Gastroesophageal sphincter (tissue), 4 donors: ENCODE data around the gene TGM6. TPM values are rescaled to one million over a fixed set of nuclear protein-coding genes. Genes with fewer than 3 reads are reported as not detected.

Experiments used
- ATAC-seq: fragments of 150-250 bp; one replicate; pipeline ENCODE4 v1.9.1; 2016; ENCODE audit warnings: mild to moderate bottlenecking, moderate library complexity
- H3K27ac ChIP-seq, 4 donors: fragments of 200-600 bp; sonication (generic) in 3 of 4; 1 replicate in 3 of 4; 2 replicates in 1 of 4; pipeline ENCODE4 v1.5.1; 2016 to 2019
- H3K27me3 ChIP-seq: fragments of 200-600 bp; sonication (generic); one replicate; pipeline ENCODE4 v1.5.1; 2019
- H3K36me3 ChIP-seq, 2 donors: fragments of 200-600 bp; sonication (generic); one replicate each; pipeline ENCODE4 v1.5.1; 2019; ENCODE audit warnings: control low read depth in 1 of 2
- H3K4me1 ChIP-seq, 3 donors: fragments of 200-600 bp; sonication (generic); 1 replicate in 2 of 3; 2 replicates in 1 of 3; pipeline ENCODE4 v1.5.1; 2016 to 2019; ENCODE audit warnings: control low read depth in 2 of 3
- H3K4me3 ChIP-seq, 2 donors: fragments of 200-600 bp; sonication (generic); one replicate each; pipeline ENCODE4 v1.5.1; 2019; ENCODE audit warnings: mild to moderate bottlenecking in 1 of 2, moderate library complexity in 1 of 2
- H3K9me3 ChIP-seq, 3 donors: fragments of 200-600 bp; sonication (generic); one replicate each; pipeline ENCODE4 v1.5.1; 2017 to 2019; ENCODE audit warnings: control low read depth in 2 of 3
- EP300 ChIP-seq: sonication (generic); formaldehyde crosslinking; IDR thresholded peaks from one replicate; pipeline ENCODE4 v1.6.1; 2017; ENCODE audit warnings: antibody characterized with exemption, mild to moderate bottlenecking
- POLR2A ChIP-seq, 2 donors: fragments of 450-650 bp; IDR thresholded peaks; one replicate each; pipeline ENCODE4 v1.6.1; 2017; ENCODE audit warnings: antibody characterized with exemption in 2 of 2, mild to moderate bottlenecking in 2 of 2, moderate library complexity in 1 of 2
- POLR2AphosphoS5 ChIP-seq: sonication (generic); formaldehyde crosslinking; IDR thresholded peaks from one replicate; pipeline ENCODE4 v1.6.1; 2017; ENCODE audit warnings: antibody characterized with exemption
- WGBS, 2 donors: methylation state at CpG; one replicate each; pipeline ENCODE4 v1.1.5; 2018; ENCODE audit warnings: low coverage in 1 of 2; 5-methylcytosine and 5-hydroxymethylcytosine counted together
- total RNA-seq, 4 donors: library from RNA; depleted of rRNA; stranded (reverse); fragments of >200 nt; gene quantifications; one replicate each; pipeline ENCODE4 v1.1.0, GENCODE V29; 2016
- TF ChIP-seq, protein P1 (sequence below), 4 experiments: fragments of 200-600 bp in 2 of 4; fragments of 450-650 bp in 2 of 4; sonication (generic) in 1 of 4; IDR thresholded peaks; one replicate each; pipeline ENCODE4 v1.5.1; 2017 to 2019; ENCODE audit warnings: antibody characterized with exemption in 4 of 4, mild to moderate bottlenecking in 2 of 4, moderate library complexity in 2 of 4

The TGM6 gene
- total RNA-seq, 4 donors from 2014 or later = not detected

DNA sequence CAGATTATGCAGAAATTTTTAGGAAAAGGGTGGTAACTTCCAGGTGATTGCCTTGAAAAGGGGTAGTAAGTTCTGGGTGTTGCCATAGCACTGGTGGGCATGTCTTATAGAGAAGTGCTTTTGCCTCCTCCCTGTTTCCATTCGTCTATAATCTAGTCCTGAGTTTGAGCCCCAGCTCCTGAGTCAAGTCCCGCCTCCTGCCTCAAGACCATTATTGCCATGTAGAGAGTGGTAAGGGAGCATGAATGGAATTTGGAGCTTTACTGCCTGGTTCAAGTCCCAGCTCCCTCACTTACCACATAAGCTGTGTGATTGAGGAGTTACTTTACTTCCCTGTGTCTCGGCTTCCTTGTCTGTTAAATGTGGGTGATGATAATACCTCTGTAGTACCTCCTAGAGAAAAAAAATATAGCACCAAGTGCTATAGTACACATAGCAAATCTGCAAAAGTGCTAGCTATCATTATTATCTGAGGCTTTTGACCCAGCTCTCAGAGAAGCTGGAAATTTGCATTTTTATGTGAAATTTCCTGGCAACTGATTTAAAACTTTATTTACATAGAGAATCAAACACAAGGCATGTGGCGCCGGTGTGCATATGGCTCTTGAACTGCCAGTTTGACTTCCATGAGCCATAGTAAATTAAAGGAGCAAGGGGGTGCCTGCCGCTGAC is 36.0 kb downstream of the TGM6 start:
- Histone ChIP-seq H3K4me1 (no peaks in the 10 kb centered on the region), H3K36me3 (no peaks in the 10 kb centered on the region), H3K9me3 (no peaks in the 10 kb centered on the region), H3K27ac (no peak overlapping the region), H3K27me3 (peaks cover 21% of the 10 kb centered on the region), H3K4me3 (no peak overlapping the region)
- TF ChIP-seq, protein P1, sequence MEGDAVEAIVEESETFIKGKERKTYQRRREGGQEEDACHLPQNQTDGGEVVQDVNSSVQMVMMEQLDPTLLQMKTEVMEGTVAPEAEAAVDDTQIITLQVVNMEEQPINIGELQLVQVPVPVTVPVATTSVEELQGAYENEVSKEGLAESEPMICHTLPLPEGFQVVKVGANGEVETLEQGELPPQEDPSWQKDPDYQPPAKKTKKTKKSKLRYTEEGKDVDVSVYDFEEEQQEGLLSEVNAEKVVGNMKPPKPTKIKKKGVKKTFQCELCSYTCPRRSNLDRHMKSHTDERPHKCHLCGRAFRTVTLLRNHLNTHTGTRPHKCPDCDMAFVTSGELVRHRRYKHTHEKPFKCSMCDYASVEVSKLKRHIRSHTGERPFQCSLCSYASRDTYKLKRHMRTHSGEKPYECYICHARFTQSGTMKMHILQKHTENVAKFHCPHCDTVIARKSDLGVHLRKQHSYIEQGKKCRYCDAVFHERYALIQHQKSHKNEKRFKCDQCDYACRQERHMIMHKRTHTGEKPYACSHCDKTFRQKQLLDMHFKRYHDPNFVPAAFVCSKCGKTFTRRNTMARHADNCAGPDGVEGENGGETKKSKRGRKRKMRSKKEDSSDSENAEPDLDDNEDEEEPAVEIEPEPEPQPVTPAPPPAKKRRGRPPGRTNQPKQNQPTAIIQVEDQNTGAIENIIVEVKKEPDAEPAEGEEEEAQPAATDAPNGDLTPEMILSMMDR (IDR thresholded peaks at IDR 0.05) = no peak
- TF ChIP-seq POLR2AphosphoS5 = no peak
- TF ChIP-seq POLR2A (IDR thresholded peaks at IDR 0.05) = no peak
- no peak for TF ChIP-seq EP300
- ATAC-seq = no peak
- 56 to 72% methylated on average over 3 to 5 of the region's 6 CpGs for WGBS, 2 donors

DNA sequence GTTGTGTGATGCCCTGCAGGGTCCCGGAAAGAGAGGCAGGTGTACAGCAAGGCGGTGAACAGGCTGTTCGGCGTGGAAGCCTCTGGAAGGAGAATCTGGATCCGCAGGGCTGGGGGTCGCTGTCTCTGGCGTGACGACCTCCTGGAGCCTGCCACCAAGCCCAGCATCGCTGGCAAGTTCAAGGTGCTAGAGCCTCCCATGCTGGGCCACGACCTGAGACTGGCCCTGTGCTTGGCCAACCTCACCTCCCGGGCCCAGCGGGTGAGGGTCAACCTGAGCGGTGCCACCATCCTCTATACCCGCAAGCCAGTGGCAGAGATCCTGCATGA is 36.5 kb downstream of the TGM6 start:
- H3K4me1 ChIP-seq = no peaks in the 10 kb centered on the region
- H3K9me3 ChIP-seq = no peaks in the 10 kb centered on the region
- WGBS, 2 donors = 81 to 97% methylated on average over 5 to 13 of the region's 14 CpGs
- TF ChIP-seq POLR2AphosphoS5 (no peak), EP300 (no peak), POLR2A (IDR thresholded peaks at IDR 0.05) (no peak)
- TF ChIP-seq, protein P1 (IDR thresholded peaks at IDR 0.05) = no peak
- peaks cover 21% of the 10 kb centered on the region for H3K27me3 ChIP-seq
- H3K36me3 ChIP-seq = no peaks in the 10 kb centered on the region
- H3K27ac ChIP-seq = no peak overlapping the region
- H3K4me3 ChIP-seq = no peak overlapping the region
- ATAC-seq = no peak

DNA sequence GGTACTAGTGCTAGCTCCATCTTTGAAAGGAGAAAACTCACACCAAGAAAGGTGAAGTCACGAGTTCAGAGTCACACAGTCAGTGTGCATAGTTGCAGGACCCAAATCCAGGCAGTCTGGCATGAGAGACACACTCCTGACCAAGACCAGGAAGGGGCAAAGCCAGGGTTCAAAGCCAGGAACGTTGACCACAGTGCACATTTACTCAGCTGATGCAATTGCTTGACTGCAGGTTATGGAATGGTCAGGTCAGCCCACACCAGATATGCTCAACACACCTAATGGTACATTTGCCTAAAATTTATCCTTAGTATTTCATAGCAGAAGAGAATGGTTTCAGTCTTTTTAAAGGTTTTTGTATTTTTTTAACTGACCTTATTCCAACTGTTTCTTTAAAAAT is 37.7 kb downstream of the TGM6 start:
- Histone ChIP-seq H3K4me1 (no peaks in the 10 kb centered on the region), H3K27ac (no peak overlapping the region), H3K36me3 (no peaks in the 10 kb centered on the region), H3K27me3 (peaks cover 21% of the 10 kb centered on the region), H3K9me3 (no peaks in the 10 kb centered on the region), H3K4me3 (no peak overlapping the region)
- WGBS, 2 donors = 31 to 40% methylated on average over 1 to 2 of the region's 2 CpGs
- no peak for ATAC-seq
- TF ChIP-seq POLR2A (IDR thresholded peaks at IDR 0.05) (no peak), POLR2AphosphoS5 (no peak), EP300 (no peak)
- TF ChIP-seq, protein P1 (IDR thresholded peaks at IDR 0.05) = no peak

DNA sequence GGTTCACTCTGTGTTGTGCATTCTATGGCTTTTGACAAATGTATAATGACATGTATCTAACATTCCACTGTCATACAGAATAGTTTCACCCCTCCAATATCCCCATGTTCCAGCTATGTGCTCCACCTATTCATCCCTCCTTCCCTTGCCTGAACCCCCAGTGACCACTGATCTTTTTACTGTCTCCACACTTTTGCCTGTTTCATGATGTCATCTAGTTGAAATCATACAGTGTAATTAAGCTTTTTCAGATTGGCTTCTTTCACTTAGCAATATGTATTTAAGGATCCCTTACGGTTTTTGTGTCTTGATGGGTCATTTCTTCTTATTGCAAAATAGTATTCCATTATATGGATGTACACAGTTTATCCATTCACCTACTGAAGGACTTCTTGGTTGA is 39.8 kb downstream of the TGM6 start:
- WGBS, 2 donors = 43 to 55% methylated on average over 1 of the region's 1 CpG
- H3K4me3 ChIP-seq = no peak overlapping the region
- no peak for ATAC-seq
- H3K9me3 ChIP-seq = no peaks in the 10 kb centered on the region
- H3K4me1 ChIP-seq = no peaks in the 10 kb centered on the region
- no peak overlapping the region for H3K27ac ChIP-seq
- H3K27me3 ChIP-seq = peaks cover 11% of the 10 kb centered on the region
- no peaks in the 10 kb centered on the region for H3K36me3 ChIP-seq
- TF ChIP-seq POLR2AphosphoS5 = no peak
- TF ChIP-seq, protein P1 (IDR thresholded peaks at IDR 0.05) = no peak

DNA sequence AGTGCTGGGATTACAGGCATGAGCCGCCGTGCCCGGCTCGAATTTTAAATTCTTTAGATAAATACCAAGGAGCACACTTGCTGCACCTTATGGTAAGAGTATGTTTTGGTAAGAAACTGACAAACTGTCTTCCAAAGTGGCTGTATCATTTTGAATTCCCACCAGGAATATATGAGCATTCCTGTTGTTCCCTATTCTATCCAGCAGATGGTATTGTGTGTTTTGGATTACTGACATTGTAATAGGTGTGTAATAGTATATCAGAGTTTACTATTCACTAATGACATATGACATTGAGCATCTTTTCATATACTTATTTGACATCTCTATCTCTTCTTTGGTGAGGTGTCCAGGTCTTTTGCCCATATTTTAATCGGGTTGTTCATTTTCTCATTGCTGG is 40.5 kb downstream of the TGM6 start:
- Histone ChIP-seq H3K36me3 (no peaks in the 10 kb centered on the region), H3K4me1 (no peaks in the 10 kb centered on the region), H3K9me3 (no peaks in the 10 kb centered on the region), H3K27me3 (peaks cover 5% of the 10 kb centered on the region), H3K4me3 (no peak overlapping the region), H3K27ac (no peak overlapping the region)
- ATAC-seq = no peak
- no peak for TF ChIP-seq POLR2AphosphoS5
- TF ChIP-seq POLR2A (IDR thresholded peaks at IDR 0.05) = no peak
- TF ChIP-seq EP300 = no peak
- TF ChIP-seq, protein P1 (IDR thresholded peaks at IDR 0.05) = no peak
- WGBS, 2 donors = 63 to 83% methylated on average over 5 of the region's 5 CpGs
